GM18526 (cell line): Measurements from ENCODE around the gene DNAL1.

ENCODE experiments used
- POLR2A ChIP-seq: IDR thresholded peaks from 3 replicates; pipeline ENCODE4 v1.6.1; 2011; ENCODE audit not compliant: insufficient read length; ENCODE audit errors: extremely low read depth

The DNAL1 gene

GRCh38 chr14:73752297-73752992, 107.7 kb downstream of the DNAL1 start:
- TF ChIP-seq POLR2A: no peak
